Stimulated activated CD8-positive, alpha-beta memory T cell treated with anti-CD3 and anti-CD28 coated beads, Interleukin-7, amount 100 ng/mL, for 24 hours (primary cell): ENCODE data around the gene PHF14.

ENCODE experiments used
- DNase-seq: peaks from one replicate; pipeline ENCODE4 v3.0.0-alpha.2; 2020; ENCODE audit warnings: low read depth

Gene PHF14

DNA sequence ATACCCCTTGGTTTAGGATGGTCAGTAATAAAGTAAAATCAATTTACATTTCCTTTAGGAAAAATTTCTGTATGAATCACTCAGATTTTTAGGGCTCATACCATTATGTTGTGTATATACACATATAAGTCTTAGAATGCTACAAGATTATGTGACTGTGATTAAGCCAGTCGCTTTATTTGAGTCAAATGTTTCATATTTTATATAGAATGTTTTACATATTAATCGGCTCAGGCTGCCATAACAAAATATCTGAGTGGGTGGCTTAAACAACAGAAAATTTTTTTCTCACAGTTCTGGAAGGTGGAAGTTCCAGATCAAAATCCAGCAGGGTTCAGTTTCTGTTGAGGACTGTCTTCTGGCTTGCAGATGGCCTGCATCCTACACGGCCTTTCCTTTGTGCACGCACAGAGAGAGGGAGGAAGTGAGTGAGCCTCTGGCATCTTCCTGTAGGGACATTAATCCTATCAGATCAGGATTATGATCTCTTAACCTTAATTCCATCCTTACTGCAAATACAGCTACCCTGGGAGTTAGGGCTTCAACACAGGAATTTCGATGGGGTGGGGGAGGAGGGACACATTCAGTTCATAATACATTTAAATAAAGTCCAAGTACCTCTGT is 198.0 kb downstream of the PHF14 start:
- no peak for DNase-seq

- no peak for DNase-seq
These were observed 199.2 kb downstream of the PHF14 start for GRCh38 chr7:11172835-11173234.

- no peak for DNase-seq
These were observed 201.7 kb downstream of the PHF14 start for GRCh38 chr7:11175371-11175770.

- no peak for DNase-seq
These were observed 202.2 kb downstream of the PHF14 start for GRCh38 chr7:11175887-11176286.

DNA sequence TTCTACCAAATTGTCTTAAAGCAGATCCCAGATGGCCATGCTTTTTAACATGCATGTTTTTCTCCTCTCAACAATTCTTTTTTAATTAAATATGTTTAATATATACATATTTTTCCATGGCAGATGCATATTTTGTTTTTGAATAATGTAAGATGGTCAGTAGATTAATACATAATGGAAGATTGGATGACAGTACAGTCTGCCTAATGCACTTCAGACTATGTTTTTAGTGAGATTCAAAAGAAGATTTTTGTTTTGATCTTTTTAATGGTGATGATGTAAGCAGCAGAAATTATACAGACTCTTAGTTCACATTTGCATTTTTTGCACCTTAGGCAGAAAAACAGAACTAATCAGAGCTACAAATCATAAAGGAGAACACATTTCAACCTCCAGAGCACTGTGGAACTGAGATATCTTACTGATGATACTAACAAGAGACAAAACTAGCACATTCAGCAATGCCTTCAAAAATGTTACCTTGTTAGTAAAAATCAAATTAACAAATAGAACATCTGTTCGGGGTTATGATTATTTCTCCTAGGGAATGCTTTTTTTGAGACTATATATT is 203.4 kb downstream of the PHF14 start:
- no peak for DNase-seq

GRCh38 chr7:11177793-11178192 is 204.1 kb downstream of the PHF14 start:
- no peak for DNase-seq

DNA sequence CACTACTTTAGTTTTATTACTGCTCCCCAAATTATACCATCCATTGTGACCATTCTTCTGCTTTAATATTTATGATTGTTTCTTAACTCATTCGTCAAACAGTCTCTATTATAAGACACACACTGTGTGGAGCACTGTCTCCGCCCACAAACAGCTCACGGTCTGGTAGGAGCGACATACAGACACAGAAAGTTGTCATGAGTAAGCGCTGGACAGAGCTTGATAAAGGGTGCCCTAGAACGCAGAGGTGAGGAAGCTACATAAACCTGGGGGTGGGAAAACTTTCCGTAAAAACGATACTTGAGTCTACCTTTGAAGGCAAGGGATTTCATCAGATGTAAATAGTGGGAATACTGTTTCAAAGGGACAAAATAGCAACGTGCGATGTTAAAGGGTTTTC is 207.9 kb downstream of the PHF14 start:
- DNase-seq, result no peak

- no peak for DNase-seq
These were observed 209.1 kb downstream of the PHF14 start for GRCh38 chr7:11182736-11183135.

GRCh38 chr7:11185179-11185815 is 211.6 kb downstream of the PHF14 start:
- DNase-seq, result no peak

- DNase-seq, result no peak
These were observed 215.0 kb downstream of the PHF14 start for GRCh38 chr7:11188529-11189310.

- no peak for DNase-seq
These were observed 217.4 kb downstream of the PHF14 start for GRCh38 chr7:11191081-11191480.

GRCh38 chr7:11191574-11192220 is 218.0 kb downstream of the PHF14 start:
- no peak for DNase-seq

- DNase-seq, result no peak
These were observed 218.8 kb downstream of the PHF14 start for GRCh38 chr7:11192506-11192905.

GRCh38 chr7:11193131-11193867 is 219.6 kb downstream of the PHF14 start:
- no peak for DNase-seq

GRCh38 chr7:11193888-11194287 is 220.2 kb downstream of the PHF14 start:
- DNase-seq, result no peak

DNA sequence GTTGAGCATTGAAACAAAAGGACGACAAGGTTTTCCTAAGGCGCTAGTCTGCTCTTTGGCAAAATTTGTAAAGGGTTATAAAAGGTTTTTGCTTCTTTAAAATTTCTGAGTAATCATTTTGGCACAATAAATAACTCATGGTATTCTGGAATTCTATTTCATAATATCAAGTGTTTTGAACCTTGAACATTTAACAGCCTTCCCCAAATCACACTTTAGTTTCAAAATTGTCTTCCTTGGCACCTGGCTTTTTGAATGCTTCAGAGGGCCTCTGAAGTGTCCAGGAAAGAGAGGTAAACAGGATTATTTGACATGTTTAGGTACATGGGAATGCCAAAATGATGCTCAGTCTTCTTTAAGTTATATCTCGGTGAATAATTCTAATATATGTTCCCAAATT is 220.8 kb downstream of the PHF14 start:
- no peak for DNase-seq

GRCh38 chr7:11195502-11195901 is 221.8 kb downstream of the PHF14 start:
- no peak for DNase-seq

GRCh38 chr7:11196143-11196542 is 222.5 kb downstream of the PHF14 start:
- DNase-seq, result no peak

DNA sequence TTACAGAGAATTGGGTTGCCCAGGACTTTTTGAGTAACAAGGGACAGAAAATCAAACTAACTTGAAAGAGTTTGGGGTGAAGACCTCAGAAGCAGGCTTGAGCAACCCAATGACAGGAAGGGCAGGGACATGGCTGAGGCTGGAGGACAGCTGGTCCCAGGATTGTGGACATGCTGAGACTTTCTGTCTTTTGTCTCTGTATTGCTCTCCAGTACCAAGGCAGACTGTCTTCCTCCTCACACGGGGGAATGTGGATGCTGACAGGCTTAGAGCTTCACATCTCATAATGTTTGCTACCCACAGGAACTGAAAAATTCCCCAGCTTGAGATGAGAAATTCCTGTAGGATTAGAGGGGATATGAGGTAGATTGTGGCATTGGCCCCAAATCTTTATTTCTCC is 229.6 kb downstream of the PHF14 start:
- DNase-seq, result no peak

- DNase-seq, result no peak
These were observed 230.0 kb downstream of the PHF14 start for GRCh38 chr7:11203683-11204082.

DNA sequence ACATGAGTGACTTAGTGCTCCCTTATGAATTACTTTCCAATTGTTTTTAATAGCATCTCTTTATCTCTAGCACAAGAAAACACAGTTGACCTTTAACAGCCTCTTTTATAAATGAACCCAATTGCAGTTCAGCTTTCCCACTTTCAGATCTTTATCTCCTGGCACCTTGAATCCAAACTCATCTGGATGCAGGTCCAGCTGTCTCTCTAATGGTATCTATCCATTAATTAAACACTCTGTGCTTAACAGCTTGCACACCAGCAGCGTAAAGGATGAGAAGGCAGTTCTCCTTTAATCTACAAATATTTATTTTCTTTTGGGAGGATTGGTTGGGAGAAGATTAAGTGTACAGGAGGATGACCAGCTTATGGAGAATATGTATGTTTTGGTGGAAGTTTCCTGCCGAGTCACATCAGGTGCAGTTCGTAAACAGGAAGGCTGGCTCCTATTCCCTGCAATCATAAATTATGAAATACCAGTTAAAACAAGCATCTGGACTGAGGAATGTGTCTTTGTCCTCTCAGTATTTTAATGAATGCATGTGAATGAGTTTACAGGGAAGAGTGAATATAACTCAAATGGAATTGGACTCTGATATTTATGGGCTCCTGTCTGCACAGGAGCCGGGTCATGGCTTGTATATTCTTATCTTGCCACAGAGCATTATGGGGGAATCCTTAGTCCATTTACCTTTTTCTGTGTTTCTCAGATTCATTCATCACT is 232.7 kb downstream of the PHF14 start:
- no peak for DNase-seq
